ENCODE data around the gene USP6NL.

- no peak for TF ChIP-seq CTCF (IDR thresholded peaks at IDR 0.05; ENCODE audit: borderline replicate concordance, extremely low read depth, low read length, poor library complexity, severe bottlenecking)
- TF ChIP-seq EZH2 (IDR thresholded peaks at IDR 0.05; ENCODE audit: borderline replicate concordance, low read depth, low read length, severe bottlenecking) = no peak
These were observed 100.1 kb downstream of the USP6NL start for GRCh38 chr10:11511321-11511720.

All from DND-41 (cell line).